Measurements from ENCODE around the gene UQCRQ.

DNA sequence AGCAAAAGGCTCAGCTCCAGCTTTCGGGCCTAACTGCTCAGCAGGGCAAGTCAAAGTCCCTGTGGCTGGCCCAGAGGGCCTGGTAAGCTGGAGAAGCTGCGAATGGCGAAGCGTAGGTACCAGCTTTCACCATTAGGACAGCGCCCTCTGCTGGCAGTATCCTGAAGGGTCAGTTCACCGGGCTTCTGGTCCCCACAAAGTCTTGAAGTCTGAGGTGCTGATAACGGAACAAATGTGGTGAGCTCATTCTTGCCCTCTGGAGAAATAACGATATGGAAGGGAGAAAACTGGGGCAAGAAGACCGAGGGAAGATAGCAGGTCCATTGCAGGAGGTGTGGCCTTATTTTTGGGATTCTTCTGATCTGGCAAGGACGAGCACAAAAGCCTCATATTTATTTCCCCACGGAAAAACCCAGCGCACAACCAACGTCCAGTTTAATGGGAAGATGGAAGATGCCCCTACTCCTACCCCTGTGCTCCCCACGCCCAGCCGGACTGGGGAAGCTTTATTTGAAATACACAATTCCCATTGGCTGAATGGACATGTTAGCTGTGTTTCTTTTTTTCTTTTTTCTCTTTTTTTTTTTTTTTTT lies 46.2 kb upstream of the UQCRQ start:
- TF ChIP-seq POLR2AphosphoS5 (IDR thresholded peaks at IDR 0.05; ENCODE audit: low read depth, low read length), result no peak
- TF ChIP-seq POLR2A (IDR thresholded peaks at IDR 0.05; ENCODE audit: low read depth, low read length), result no peak
